Fibroblast of lung (primary cell): ENCODE measurements around the gene TESK1. TPM values are rescaled to one million over a fixed set of nuclear protein-coding genes. Genes with fewer than 3 reads are reported as not detected.

Experiments used
- DNase-seq, 2 donors: peaks; one replicate each; pipeline versions ENCODE4 v3.0.0 to v3.0.0-alpha.2; 2010; ENCODE audit warnings: low read depth in 2 of 2
- H2AFZ ChIP-seq: 2 replicates; pipeline ENCODE4 v1.5.1; 2012; ENCODE audit warnings: low read length, control low read depth, inconsistent platforms
- H3K27ac ChIP-seq: 2 replicates; pipeline ENCODE4 v1.5.1; 2011; ENCODE audit warnings: low read length, control low read depth; ENCODE audit not compliant: insufficient read depth
- H3K27me3 ChIP-seq: 2 replicates; pipeline ENCODE4 v1.5.1; 2011; ENCODE audit warnings: mild to moderate bottlenecking, low read length; ENCODE audit not compliant: control insufficient read depth, insufficient read depth
- H3K36me3 ChIP-seq: 2 replicates; pipeline ENCODE4 v1.5.1; 2011; ENCODE audit warnings: low read length; ENCODE audit not compliant: control insufficient read depth, insufficient read depth
- H3K4me1 ChIP-seq: 2 replicates; pipeline ENCODE4 v1.5.1; 2011; ENCODE audit warnings: low read length; ENCODE audit not compliant: control insufficient read depth, insufficient read depth; ENCODE audit errors: extremely low read depth
- H3K4me2 ChIP-seq: 2 replicates; pipeline ENCODE4 v1.5.1; 2011; ENCODE audit warnings: low read length, control low read depth; ENCODE audit not compliant: insufficient read depth; ENCODE audit errors: extremely low read depth
- H3K4me3 ChIP-seq, 4 experiments: fragments of 200-600 bp in 1 of 4; sonication (generic) in 1 of 4; replicated peaks in 1 of 4; 2 replicates each; pipeline ENCODE4 v1.5.1; 2011 to 2016; ENCODE audit warnings: low read length in 4 of 4, low read depth in 3 of 4, mild to moderate bottlenecking in 3 of 4, control low read depth in 2 of 4, inconsistent platforms in 1 of 4, mixed read lengths in 1 of 4; ENCODE audit not compliant: insufficient read depth in 1 of 4; ENCODE audit errors: control extremely low read depth in 1 of 4
- H3K79me2 ChIP-seq: 2 replicates; pipeline ENCODE4 v1.5.1; 2012; ENCODE audit warnings: mild to moderate bottlenecking, low read length, inconsistent platforms; ENCODE audit not compliant: control insufficient read depth, insufficient read depth
- H3K9ac ChIP-seq: 2 replicates; pipeline ENCODE4 v1.5.1; 2011; ENCODE audit warnings: mild to moderate bottlenecking, low read length, control low read depth; ENCODE audit not compliant: insufficient read depth
- H3K9me3 ChIP-seq: 2 replicates; pipeline ENCODE4 v1.5.1; 2012; ENCODE audit warnings: low read depth, low read length; ENCODE audit not compliant: control insufficient read depth, insufficient read depth
- H4K20me1 ChIP-seq: 2 replicates; pipeline ENCODE4 v1.5.1; 2011; ENCODE audit warnings: low read length; ENCODE audit not compliant: control insufficient read depth, insufficient read depth; ENCODE audit errors: extremely low read depth
- EZH2 ChIP-seq: IDR thresholded peaks from 2 replicates; pipeline ENCODE4 v1.5.1; 2012; ENCODE audit warnings: low read length, control low read depth, mild to moderate bottlenecking; ENCODE audit errors: missing control alignments
- polyA plus RNA-seq, 2 donors: library from polyadenylated mRNA; depleted of rRNA in 1 of 2; stranded (reverse) in 1 of 2; unstranded in 1 of 2; fragments of >200 nt; gene quantifications; 2 replicates each; pipeline ENCODE4 v1.2.1, GENCODE V29; 2011 to 2012; ENCODE audit warnings: missing spikeins in 1 of 2
- total RNA-seq: library from RNA; depleted of rRNA; stranded (reverse); fragments of >200 nt; gene quantifications from 2 replicates; pipeline ENCODE4 v1.2.1, GENCODE V29; 2014
- TF ChIP-seq, protein P1 (sequence below), 2 donors: IDR thresholded peaks in 1 of 2; conservative IDR thresholded peaks in 1 of 2; 1 replicate in 1 of 2; 2 replicates in 1 of 2; pipeline ENCODE4 v1.5.1; 2011 to 2012; ENCODE audit warnings: low read length in 2 of 2, control low read depth in 1 of 2, inconsistent platforms in 1 of 2, low read depth in 1 of 2, mild to moderate bottlenecking in 1 of 2

TESK1 gene
- total and polyA plus RNA-seq, 2 donors (not counting 1 experiment from before 2014, with no cell fraction given): 9.4 to 12.0 TPM

DNA sequence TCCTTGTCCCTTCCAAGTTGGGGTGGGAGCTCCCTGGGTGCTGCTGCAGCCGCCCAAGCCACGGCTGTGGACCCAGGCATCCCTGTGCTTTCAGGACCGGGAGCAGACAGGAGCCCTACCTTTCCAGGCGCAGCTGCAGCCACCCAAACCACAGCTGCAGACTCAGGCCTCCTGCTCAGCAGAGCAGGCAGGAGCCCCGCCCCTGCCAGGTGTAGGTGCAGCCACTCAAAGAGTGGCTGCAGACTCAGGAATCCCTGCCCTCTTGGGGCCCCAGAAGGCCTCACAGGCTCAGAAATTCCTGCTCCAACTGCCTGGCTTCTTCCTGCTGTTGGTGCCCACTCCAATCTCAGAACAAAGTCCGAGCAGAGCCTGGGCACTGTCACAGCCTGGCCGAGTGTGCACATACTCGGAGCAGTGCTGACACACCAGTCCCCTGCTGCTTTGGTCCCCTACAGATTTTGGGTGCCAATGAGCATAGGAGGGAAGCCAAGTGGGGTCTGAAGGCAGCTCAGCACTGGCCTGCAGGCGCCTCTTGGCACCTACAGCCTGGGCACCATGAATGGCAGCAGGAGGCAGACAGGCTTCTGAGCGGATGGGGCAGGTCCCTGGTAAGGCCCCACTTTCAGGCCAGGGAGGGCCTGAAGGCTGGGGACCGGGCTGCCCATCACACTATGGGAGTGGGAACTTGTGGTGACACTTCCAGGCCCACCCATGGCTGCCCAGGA, 6.0 kb upstream of the TESK1 start:
- no peak overlapping the region for H3K4me2 ChIP-seq
- no peaks in the 10 kb centered on the region for H3K79me2 ChIP-seq
- H3K4me1 ChIP-seq: no peaks in the 10 kb centered on the region
- no peaks in the 10 kb centered on the region for H4K20me1 ChIP-seq
- no peak overlapping the region for H3K9ac ChIP-seq
- no peaks in the 10 kb centered on the region for H3K27me3 ChIP-seq
- DNase-seq: no peak
- no peak overlapping the region for H2AFZ ChIP-seq
- TF ChIP-seq, protein P1, sequence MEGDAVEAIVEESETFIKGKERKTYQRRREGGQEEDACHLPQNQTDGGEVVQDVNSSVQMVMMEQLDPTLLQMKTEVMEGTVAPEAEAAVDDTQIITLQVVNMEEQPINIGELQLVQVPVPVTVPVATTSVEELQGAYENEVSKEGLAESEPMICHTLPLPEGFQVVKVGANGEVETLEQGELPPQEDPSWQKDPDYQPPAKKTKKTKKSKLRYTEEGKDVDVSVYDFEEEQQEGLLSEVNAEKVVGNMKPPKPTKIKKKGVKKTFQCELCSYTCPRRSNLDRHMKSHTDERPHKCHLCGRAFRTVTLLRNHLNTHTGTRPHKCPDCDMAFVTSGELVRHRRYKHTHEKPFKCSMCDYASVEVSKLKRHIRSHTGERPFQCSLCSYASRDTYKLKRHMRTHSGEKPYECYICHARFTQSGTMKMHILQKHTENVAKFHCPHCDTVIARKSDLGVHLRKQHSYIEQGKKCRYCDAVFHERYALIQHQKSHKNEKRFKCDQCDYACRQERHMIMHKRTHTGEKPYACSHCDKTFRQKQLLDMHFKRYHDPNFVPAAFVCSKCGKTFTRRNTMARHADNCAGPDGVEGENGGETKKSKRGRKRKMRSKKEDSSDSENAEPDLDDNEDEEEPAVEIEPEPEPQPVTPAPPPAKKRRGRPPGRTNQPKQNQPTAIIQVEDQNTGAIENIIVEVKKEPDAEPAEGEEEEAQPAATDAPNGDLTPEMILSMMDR (conservative IDR thresholded peaks at IDR 0.05 in 1 of 2, IDR thresholded peaks at IDR 0.05 in 1 of 2; ENCODE audit: low read depth in 1 of 2, low read length in 2 of 2): no peak
- TF ChIP-seq EZH2: no peak
- H3K4me3 ChIP-seq: no peak overlapping the region
- H3K9me3 ChIP-seq: no peaks in the 10 kb centered on the region
- H3K27ac ChIP-seq: no peak overlapping the region
- H3K36me3 ChIP-seq: no peaks in the 10 kb centered on the region

DNA sequence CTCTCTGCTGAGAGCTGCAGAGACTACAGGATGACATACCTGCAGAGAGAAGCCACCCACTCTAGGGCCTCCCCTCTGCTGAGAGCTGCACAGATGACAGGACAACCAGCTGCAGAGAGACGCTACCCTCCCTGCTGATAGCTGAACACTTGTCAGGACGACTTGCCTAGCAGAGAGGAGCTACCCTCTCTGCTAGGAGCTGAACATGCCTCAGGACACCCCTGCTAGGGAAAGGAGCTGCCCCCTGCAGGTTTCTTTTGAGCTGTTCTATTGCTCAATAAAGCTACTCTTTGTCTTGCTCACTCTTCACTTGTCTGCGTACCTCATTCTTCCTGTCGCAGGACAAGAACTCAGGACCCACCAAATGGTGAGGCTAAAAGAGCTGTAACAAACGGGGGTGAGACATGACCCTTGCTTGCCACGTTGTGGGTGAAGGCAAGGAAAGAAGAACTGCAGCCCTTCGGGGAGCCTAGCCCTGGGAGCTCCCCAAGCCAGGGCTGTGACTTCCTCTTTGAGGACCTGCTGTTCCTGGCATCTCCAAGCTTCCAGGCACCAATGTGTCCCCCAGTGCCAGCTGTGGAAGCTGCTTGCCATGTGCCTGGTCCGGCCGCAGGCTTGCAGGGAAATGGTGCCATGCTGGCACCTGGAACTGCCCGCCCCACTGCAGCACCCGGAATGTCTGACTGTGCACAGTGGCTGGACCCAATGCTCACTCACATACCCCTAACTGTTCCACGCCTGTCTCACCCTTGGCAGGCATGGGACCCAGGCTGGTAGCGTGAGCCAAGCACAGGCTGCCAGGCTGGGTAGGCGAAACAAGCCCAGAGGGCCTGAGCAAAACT, 5.1 kb upstream of the TESK1 start:
- Histone ChIP-seq H3K27ac (no peak overlapping the region), H4K20me1 (no peaks in the 10 kb centered on the region)
- TF ChIP-seq, protein P1 (conservative IDR thresholded peaks at IDR 0.05 in 1 of 2, IDR thresholded peaks at IDR 0.05 in 1 of 2; ENCODE audit: low read depth in 1 of 2, low read length in 2 of 2): no peak
- TF ChIP-seq EZH2: no peak

DNA sequence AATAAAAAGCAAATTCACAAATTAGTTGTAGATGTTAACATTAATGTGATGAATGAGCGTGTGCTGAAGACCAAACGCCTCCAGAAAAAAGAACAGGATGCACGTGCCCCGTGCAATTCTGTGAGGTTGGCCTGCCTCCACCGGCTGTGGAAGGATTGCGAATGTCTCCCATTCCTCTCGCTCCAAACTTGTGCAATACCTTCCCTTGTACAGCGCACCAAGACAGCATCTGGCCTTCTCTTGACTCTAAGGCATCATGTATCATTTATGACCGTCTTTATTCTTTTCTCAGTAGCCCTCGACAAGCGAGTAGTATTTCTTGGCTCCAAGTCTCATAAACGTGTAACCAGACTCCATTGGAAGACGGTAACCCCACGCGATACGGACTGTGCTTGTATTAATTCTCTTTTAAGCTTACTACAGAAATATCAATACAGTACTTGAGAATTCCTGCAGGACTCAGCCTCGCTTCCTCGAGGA, 1.5 kb upstream of the TESK1 start:
- H3K27ac ChIP-seq: peak overlapping the region; percentile 87
- H3K9ac ChIP-seq: peak overlapping the region; percentile 54
- peak overlapping the region; percentile 72 for H2AFZ ChIP-seq
- TF ChIP-seq EZH2: no peak
- TF ChIP-seq, protein P1 (conservative IDR thresholded peaks at IDR 0.05 in 1 of 2, IDR thresholded peaks at IDR 0.05 in 1 of 2; ENCODE audit: low read depth in 1 of 2, low read length in 2 of 2): peak in 1 of 2 donors; percentile 1
- DNase-seq: peak; percentile 68 to 91
- peak overlapping the region; percentile 90 for H3K4me2 ChIP-seq
- no peaks in the 10 kb centered on the region for H3K27me3 ChIP-seq
- no peaks in the 10 kb centered on the region for H4K20me1 ChIP-seq
- peaks cover 8% of the 10 kb centered on the region for H3K79me2 ChIP-seq
- H3K4me1 ChIP-seq: peaks cover 6% of the 10 kb centered on the region
- no peaks in the 10 kb centered on the region for H3K36me3 ChIP-seq
- H3K9me3 ChIP-seq: no peaks in the 10 kb centered on the region
- H3K4me3 ChIP-seq: peak overlapping the region; percentile 21 to 75 (median 37)

More for the DNA sequence above, 5.1 kb upstream of the TESK1 start:
- no peak overlapping the region for H3K9ac ChIP-seq
- H3K36me3 ChIP-seq: no peaks in the 10 kb centered on the region
- H3K9me3 ChIP-seq: no peaks in the 10 kb centered on the region
- H3K4me1 ChIP-seq: no peaks in the 10 kb centered on the region
- no peaks in the 10 kb centered on the region for H3K79me2 ChIP-seq
- H3K4me2 ChIP-seq: no peak overlapping the region
- no peak overlapping the region for H2AFZ ChIP-seq
- H3K27me3 ChIP-seq: no peaks in the 10 kb centered on the region
- DNase-seq: no peak
- no peak overlapping the region for H3K4me3 ChIP-seq
